GM12874 (cell line): Measurements from ENCODE around the gene BRK1.

Source experiments
- CTCF ChIP-seq: IDR thresholded peaks from 2 replicates; pipeline ENCODE4 v1.5.1; 2011; ENCODE audit warnings: low read depth, mild to moderate bottlenecking, control low read depth, low read length, moderate library complexity; ENCODE audit not compliant: insufficient read depth

BRK1 gene

GRCh38 chr3:10164546-10165393 is 49.3 kb downstream of the BRK1 start, which contains the start of gene IRAK2:
Gene IRAK2, plus strand, starts transcription at chr3:10164919. Its CDS starts 36 bp downstream, at chr3:10164955.
- peak; percentile 97 for TF ChIP-seq CTCF

GRCh38 chr3:10166213-10166604 is 50.7 kb downstream of the BRK1 start:
- TF ChIP-seq CTCF = no peak

GRCh38 chr3:10169000-10169496 is 53.6 kb downstream of the BRK1 start:
- no peak for TF ChIP-seq CTCF

GRCh38 chr3:10170915-10171478 is 55.5 kb downstream of the BRK1 start:
- TF ChIP-seq CTCF = no peak

- no peak for TF ChIP-seq CTCF
Measured at GRCh38 chr3:10173095-10173925, 57.8 kb downstream of the BRK1 start.

- no peak for TF ChIP-seq CTCF
Measured at GRCh38 chr3:10173926-10174435, 58.5 kb downstream of the BRK1 start.
